ENCODE results near the gene IRGQ. TPM values are rescaled to one million over a fixed set of nuclear protein-coding genes. Genes with fewer than 3 reads are reported as not detected.

The IRGQ gene
- total and polyA plus RNA-seq, 4 donors: 25.2 to 60.9 (median 45.9) TPM

GRCh38 chr19:43575955-43576878, 19.7 kb downstream of the IRGQ start:
- no peaks in the 10 kb centered on the region for H3K9me3 ChIP-seq (ENCODE audit: control insufficient read depth, insufficient read depth, low read length)
- peaks cover 45% of the 10 kb centered on the region for H3K4me1 ChIP-seq (ENCODE audit: control insufficient read depth, insufficient read depth, low read length)
- H3K27me3 ChIP-seq (ENCODE audit: control insufficient read depth, insufficient read depth, low read length): no peaks in the 10 kb centered on the region

GRCh38 chr19:43575156-43575950, 20.6 kb downstream of the IRGQ start, which contains the start of the genes PINLYP and XRCC1:
Gene PINLYP (plus strand): TSS chr19:43575801. CDS start chr19:43577192, 1,391 bp downstream.
Gene XRCC1 (minus strand): TSS chr19:43575527. CDS start chr19:43575458, 69 bp downstream.
- peak; percentile 92 to 100 (median 99) for DNase-seq (ENCODE audit: low read depth in 4 of 6, low spot score in 6 of 6)
- Histone ChIP-seq H3K36me3 (ENCODE audit: control insufficient read depth, insufficient read depth, low read length) (peaks cover 10% of the 10 kb centered on the region), H3K4me1 (ENCODE audit: control insufficient read depth, insufficient read depth, low read length) (peaks cover 37% of the 10 kb centered on the region), H3K27me3 (ENCODE audit: control insufficient read depth, insufficient read depth, low read length) (no peaks in the 10 kb centered on the region), H3K9me3 (ENCODE audit: control insufficient read depth, insufficient read depth, low read length) (no peaks in the 10 kb centered on the region), H3K4me3 (ENCODE audit: low read depth, low read length) (peak within 1 kb of the TSS; percentile 97), H3K27ac (ENCODE audit: low read depth, low read length) (peak within 1 kb of the TSS; percentile 91)
- 0% methylated on average over 44 of the region's 51 CpGs for WGBS (ENCODE audit: insufficient coverage)

More at GRCh38 chr19:43575955-43576878, 19.7 kb downstream of the IRGQ start:
- H3K27ac ChIP-seq (ENCODE audit: low read depth, low read length): peak overlapping the region; percentile 91
- peak overlapping the region; percentile 97 for H3K4me3 ChIP-seq (ENCODE audit: low read depth, low read length)
- WGBS (ENCODE audit: insufficient coverage): 77% methylated on average over 32 of the region's 37 CpGs
- peaks cover 10% of the 10 kb centered on the region for H3K36me3 ChIP-seq (ENCODE audit: control insufficient read depth, insufficient read depth, low read length)
- peak in 1 of 6 donors; percentile 34 for DNase-seq (ENCODE audit: low read depth in 4 of 6, low spot score in 6 of 6)

- no peaks in the 10 kb centered on the region for H3K27me3 ChIP-seq (ENCODE audit: control insufficient read depth, insufficient read depth, low read length)
- H3K27ac ChIP-seq (ENCODE audit: low read depth, low read length): peak overlapping the region; percentile 88
- no peak for DNase-seq (ENCODE audit: low read depth in 4 of 6, low spot score in 6 of 6)
- WGBS (ENCODE audit: insufficient coverage): 41% methylated on average over 7 of the region's 12 CpGs
- peaks cover 31% of the 10 kb centered on the region for H3K4me1 ChIP-seq (ENCODE audit: control insufficient read depth, insufficient read depth, low read length)
- H3K9me3 ChIP-seq (ENCODE audit: control insufficient read depth, insufficient read depth, low read length): no peaks in the 10 kb centered on the region
- peaks cover 10% of the 10 kb centered on the region for H3K36me3 ChIP-seq (ENCODE audit: control insufficient read depth, insufficient read depth, low read length)
- H3K4me3 ChIP-seq (ENCODE audit: low read depth, low read length): peak overlapping the region; percentile 97
Measured at GRCh38 chr19:43574424-43575155, 21.3 kb downstream of the IRGQ start.

- H3K27ac ChIP-seq (ENCODE audit: low read depth, low read length): no peak overlapping the region
- H3K4me3 ChIP-seq (ENCODE audit: low read depth, low read length): no peak overlapping the region
- no CpG with 5 or more reads among the region's 3 CpGs for WGBS (ENCODE audit: insufficient coverage)
- no peak for DNase-seq (ENCODE audit: low read depth in 4 of 6, low spot score in 6 of 6)
- no peaks in the 10 kb centered on the region for H3K27me3 ChIP-seq (ENCODE audit: control insufficient read depth, insufficient read depth, low read length)
- peaks cover 30% of the 10 kb centered on the region for H3K4me1 ChIP-seq (ENCODE audit: control insufficient read depth, insufficient read depth, low read length)
- H3K9me3 ChIP-seq (ENCODE audit: control insufficient read depth, insufficient read depth, low read length): no peaks in the 10 kb centered on the region
- peaks cover 13% of the 10 kb centered on the region for H3K36me3 ChIP-seq (ENCODE audit: control insufficient read depth, insufficient read depth, low read length)
Measured at GRCh38 chr19:43572171-43572588, 23.8 kb downstream of the IRGQ start.

GRCh38 chr19:43570174-43570791, 25.7 kb downstream of the IRGQ start:
- Histone ChIP-seq H3K4me1 (ENCODE audit: control insufficient read depth, insufficient read depth, low read length) (peaks cover 15% of the 10 kb centered on the region), H3K36me3 (ENCODE audit: control insufficient read depth, insufficient read depth, low read length) (peaks cover 13% of the 10 kb centered on the region), H3K9me3 (ENCODE audit: control insufficient read depth, insufficient read depth, low read length) (no peaks in the 10 kb centered on the region), H3K27me3 (ENCODE audit: control insufficient read depth, insufficient read depth, low read length) (no peaks in the 10 kb centered on the region), H3K27ac (ENCODE audit: low read depth, low read length) (no peak overlapping the region), H3K4me3 (ENCODE audit: low read depth, low read length) (no peak overlapping the region)
- 95% methylated on average over 5 of the region's 5 CpGs for WGBS (ENCODE audit: insufficient coverage)
- DNase-seq (ENCODE audit: low read depth in 4 of 6, low spot score in 6 of 6): no peak

- no peaks in the 10 kb centered on the region for H3K27me3 ChIP-seq (ENCODE audit: control insufficient read depth, insufficient read depth, low read length)
- no peak overlapping the region for H3K27ac ChIP-seq (ENCODE audit: low read depth, low read length)
- H3K36me3 ChIP-seq (ENCODE audit: control insufficient read depth, insufficient read depth, low read length): peaks cover 18% of the 10 kb centered on the region
- H3K4me3 ChIP-seq (ENCODE audit: low read depth, low read length): no peak overlapping the region
- 88% methylated on average over 3 of the region's 5 CpGs for WGBS (ENCODE audit: insufficient coverage)
- DNase-seq (ENCODE audit: low read depth in 4 of 6, low spot score in 6 of 6): no peak
- peaks cover 14% of the 10 kb centered on the region for H3K4me1 ChIP-seq (ENCODE audit: control insufficient read depth, insufficient read depth, low read length)
- no peaks in the 10 kb centered on the region for H3K9me3 ChIP-seq (ENCODE audit: control insufficient read depth, insufficient read depth, low read length)
Measured at GRCh38 chr19:43569657-43570056, 26.3 kb downstream of the IRGQ start.

GRCh38 chr19:43564800-43565199, 31.1 kb downstream of the IRGQ start:
- Histone ChIP-seq H3K27ac (ENCODE audit: low read depth, low read length) (no peak overlapping the region), H3K9me3 (ENCODE audit: control insufficient read depth, insufficient read depth, low read length) (no peaks in the 10 kb centered on the region), H3K36me3 (ENCODE audit: control insufficient read depth, insufficient read depth, low read length) (peaks cover 45% of the 10 kb centered on the region), H3K4me1 (ENCODE audit: control insufficient read depth, insufficient read depth, low read length) (peaks cover 4% of the 10 kb centered on the region), H3K27me3 (ENCODE audit: control insufficient read depth, insufficient read depth, low read length) (no peaks in the 10 kb centered on the region), H3K4me3 (ENCODE audit: low read depth, low read length) (no peak overlapping the region)
- WGBS (ENCODE audit: insufficient coverage): 61% methylated on average over 9 of the region's 9 CpGs
- DNase-seq (ENCODE audit: low read depth in 4 of 6, low spot score in 6 of 6): peak in 1 of 6 donors; percentile 88

GRCh38 chr19:43563816-43564457, 32.0 kb downstream of the IRGQ start:
- no peak for DNase-seq (ENCODE audit: low read depth in 4 of 6, low spot score in 6 of 6)
- peaks cover 49% of the 10 kb centered on the region for H3K36me3 ChIP-seq (ENCODE audit: control insufficient read depth, insufficient read depth, low read length)
- H3K27me3 ChIP-seq (ENCODE audit: control insufficient read depth, insufficient read depth, low read length): no peaks in the 10 kb centered on the region
- WGBS (ENCODE audit: insufficient coverage): 70% methylated on average over 8 of the region's 10 CpGs
- no peak overlapping the region for H3K4me3 ChIP-seq (ENCODE audit: low read depth, low read length)
- H3K4me1 ChIP-seq (ENCODE audit: control insufficient read depth, insufficient read depth, low read length): peaks cover 4% of the 10 kb centered on the region
- no peaks in the 10 kb centered on the region for H3K9me3 ChIP-seq (ENCODE audit: control insufficient read depth, insufficient read depth, low read length)
- H3K27ac ChIP-seq (ENCODE audit: low read depth, low read length): no peak overlapping the region
